H54 (cell line): ENCODE data around the gene LIX1.
"Not testable (repeated sequence)": the region's sequence is repeated elsewhere in the genome, so short reads cannot be mapped to it uniquely, and the experiment has no call there.

Source experiments
- DNase-seq: peaks from one replicate; pipeline ENCODE4 v3.0.0; 2011; ENCODE audit warnings: low spot score, mixed read lengths; ENCODE audit not compliant: insufficient read length
- FAIRE-seq: peaks from 3 replicates; lab custom pipeline; 2011; peaks lifted over from hg19 to GRCh38; lab: Jason Lieb, UNC
- POLR2A ChIP-seq: IDR thresholded peaks from 2 replicates; pipeline ENCODE4 v1.6.1; 2011; ENCODE audit warnings: low read depth, mild to moderate bottlenecking, low read length

The LIX1 gene

GRCh38 chr5:97142521-97143254, at the start of gene LIX1:
Gene LIX1 (minus strand): TSS chr5:97142611. CDS start chr5:97142576, 35 bp downstream.
- TF ChIP-seq POLR2A = no peak
- DNase-seq (peak; percentile 10), FAIRE-seq (peak; percentile 91)

GRCh38 chr5:97191893-97192292, 49.5 kb upstream of the LIX1 start:
- FAIRE-seq = no peak
- DNase-seq = no peak
- TF ChIP-seq POLR2A = no peak

DNA sequence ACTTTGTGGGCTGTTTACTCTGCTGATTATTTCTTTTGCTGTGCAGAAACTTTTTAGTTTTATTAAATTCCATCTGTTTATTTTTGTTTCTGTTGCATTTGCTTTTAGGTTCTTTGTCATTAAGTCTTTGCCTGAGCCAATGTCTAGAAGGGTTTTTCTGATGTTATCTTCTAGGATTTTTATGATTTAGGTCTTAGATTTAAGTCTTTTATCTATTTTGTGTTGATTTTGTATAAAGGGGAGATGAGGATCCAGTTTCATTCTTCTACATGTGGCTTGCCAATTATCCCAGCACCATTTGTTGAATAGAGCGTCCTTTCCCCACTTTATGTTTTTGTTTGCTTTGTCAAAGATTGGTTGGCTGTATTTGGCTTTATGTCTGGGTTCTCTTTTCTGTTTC, 47.1 kb upstream of the LIX1 start:
- DNase-seq, FAIRE-seq: not testable (repeated sequence)

DNA sequence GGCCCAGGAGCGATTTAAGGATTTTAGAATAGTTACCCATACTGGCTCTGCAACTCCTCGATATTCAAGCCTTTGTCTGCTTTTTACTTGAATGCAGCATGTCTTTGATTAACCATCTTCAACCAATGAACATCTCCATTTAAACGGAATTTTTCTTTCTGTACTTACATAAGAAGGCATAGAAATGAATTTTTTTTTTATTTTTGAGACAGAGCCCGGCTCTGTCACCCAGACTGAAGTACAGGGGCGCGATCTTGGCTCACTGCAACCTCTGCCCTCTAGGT, 41.5 kb upstream of the LIX1 start:
- FAIRE-seq = no peak
- no peak for DNase-seq
- TF ChIP-seq POLR2A = no peak

- peak; percentile 96 for FAIRE-seq
- TF ChIP-seq POLR2A = peak; percentile 88
Observed at GRCh38 chr5:97183100-97183929, 40.9 kb upstream of the LIX1 start, which contains the start of gene RIOK2. Gene RIOK2 (minus strand): TSS chr5:97183247. CDS start chr5:97183191, 56 bp downstream.

DNA sequence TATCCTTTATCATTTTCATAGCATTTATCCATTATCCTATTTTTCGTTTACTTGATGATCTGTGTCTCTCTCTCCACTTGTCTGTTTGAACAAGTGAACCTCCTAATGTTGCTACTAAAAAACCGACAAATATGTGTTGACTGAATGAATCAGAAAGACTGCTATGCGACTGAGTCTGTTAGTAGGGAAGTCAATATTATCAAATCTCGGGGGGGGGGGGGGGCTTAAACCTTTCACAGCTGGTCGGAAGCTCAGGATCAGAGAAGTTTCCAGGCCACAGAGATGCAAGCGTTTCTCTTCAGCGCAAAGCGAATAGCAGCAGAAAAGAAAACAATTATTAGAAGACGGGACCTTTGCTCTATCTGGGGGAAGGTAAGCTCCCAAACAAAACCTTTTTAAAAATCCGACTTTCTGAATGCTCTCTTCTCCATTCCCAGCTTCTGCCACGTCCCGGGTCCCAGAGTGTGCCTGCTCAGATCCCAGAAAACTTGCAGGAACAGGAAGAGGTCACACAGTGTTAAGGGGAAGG, 40.2 kb upstream of the LIX1 start:
- FAIRE-seq = no peak
- no peak for DNase-seq
- no peak for TF ChIP-seq POLR2A

More at GRCh38 chr5:97183100-97183929, 40.9 kb upstream of the LIX1 start, which contains the start of gene RIOK2:
- peak; percentile 55 for DNase-seq

GRCh38 chr5:97181856-97182545, 39.6 kb upstream of the LIX1 start:
- DNase-seq (no peak), FAIRE-seq (no peak)
- no peak for TF ChIP-seq POLR2A

DNA sequence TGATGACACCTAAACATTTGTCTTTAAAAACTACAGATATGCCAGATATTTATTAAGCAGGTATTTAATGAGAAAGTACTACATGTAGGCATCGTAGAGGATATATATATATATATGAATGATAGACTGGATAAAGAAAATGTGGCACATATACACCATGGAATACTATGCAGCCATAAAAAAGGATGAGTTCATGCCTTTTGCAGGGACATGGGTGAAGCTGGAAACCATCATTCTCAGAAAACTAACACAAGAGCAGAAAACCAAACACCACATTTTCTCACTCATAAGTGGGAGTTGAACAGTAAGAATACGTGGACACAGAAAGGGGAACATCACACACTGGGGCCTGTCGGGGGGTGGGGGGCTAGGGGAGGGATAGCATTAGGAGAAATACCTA, 37.0 kb upstream of the LIX1 start:
- not testable (repeated sequence) for DNase-seq, FAIRE-seq

- no peak for TF ChIP-seq POLR2A
- DNase-seq (no peak), FAIRE-seq (no peak)
Observed at GRCh38 chr5:97172227-97172626, 29.8 kb upstream of the LIX1 start.

GRCh38 chr5:97171703-97172102, 29.3 kb upstream of the LIX1 start:
- no peak for FAIRE-seq
- no peak for TF ChIP-seq POLR2A
- no peak for DNase-seq

DNA sequence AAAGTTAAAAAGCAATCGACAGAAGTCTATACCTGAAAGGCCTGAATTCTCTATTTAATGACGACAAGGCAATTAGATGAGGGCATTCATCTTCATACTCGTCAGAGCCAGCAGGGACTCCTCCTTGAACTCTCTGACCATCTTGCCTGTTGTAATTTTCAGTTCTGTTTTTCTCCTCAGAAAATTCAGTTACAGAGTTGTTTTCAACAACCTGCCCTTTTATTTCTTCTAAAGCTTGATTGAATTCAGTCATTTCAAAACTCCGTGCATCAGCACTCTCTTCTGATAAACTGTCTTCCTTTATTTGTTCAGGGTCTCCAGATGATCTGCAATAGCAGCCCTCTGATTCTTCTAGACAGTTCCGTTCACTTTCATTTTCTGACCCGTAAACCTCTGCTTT, 25.0 kb upstream of the LIX1 start:
- DNase-seq (no peak), FAIRE-seq (no peak)
- TF ChIP-seq POLR2A = no peak

GRCh38 chr5:97165726-97166125, 23.3 kb upstream of the LIX1 start:
- FAIRE-seq = no peak
- TF ChIP-seq POLR2A = no peak
- DNase-seq = no peak

- FAIRE-seq (no peak), DNase-seq (no peak)
- no peak for TF ChIP-seq POLR2A
Observed at GRCh38 chr5:97164846-97165245, 22.4 kb upstream of the LIX1 start.

- no peak for FAIRE-seq
- DNase-seq = no peak
- no peak for TF ChIP-seq POLR2A
Observed at GRCh38 chr5:97163790-97164285, 21.4 kb upstream of the LIX1 start.
